Activated gamma-delta T cell treated with anti-CD3 and anti-CD28 coated beads, Interleukin-2, amount 50 U/mL, for 16 hours (primary cell): ENCODE measurements around the gene IL1RN.

Experiments
- DNase-seq: peaks from one replicate; pipeline ENCODE4 v3.0.0-alpha.2; 2020; ENCODE audit warnings: low read depth

IL1RN gene

DNA sequence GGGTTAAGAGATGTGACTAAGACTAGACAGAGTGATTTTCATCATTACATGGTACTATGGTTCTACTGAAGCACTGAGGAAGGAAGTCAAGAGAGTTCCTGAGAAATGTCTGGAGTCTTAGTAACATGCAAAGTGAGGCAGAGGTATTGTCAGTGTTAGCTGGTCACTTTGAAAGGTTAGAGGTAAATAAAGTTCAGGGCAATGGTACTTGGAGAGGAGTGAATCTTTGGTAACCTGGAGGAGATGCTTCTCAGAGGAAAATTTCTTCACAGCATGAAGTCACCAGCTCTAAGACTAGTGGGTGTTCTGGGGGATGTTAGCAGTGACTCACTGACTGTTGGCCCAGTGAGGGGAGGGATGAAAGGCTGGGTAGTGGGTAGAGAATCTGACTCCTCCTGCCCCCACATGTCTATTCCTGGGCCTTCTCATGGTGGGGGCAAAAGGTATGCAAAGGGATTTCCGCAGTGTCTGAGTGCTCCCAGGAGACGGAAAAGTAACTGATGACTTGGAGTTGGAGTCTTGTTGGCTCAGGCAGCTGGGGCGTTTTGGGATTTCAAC is 23.3 kb upstream of the IL1RN start:
- no peak for DNase-seq

DNA sequence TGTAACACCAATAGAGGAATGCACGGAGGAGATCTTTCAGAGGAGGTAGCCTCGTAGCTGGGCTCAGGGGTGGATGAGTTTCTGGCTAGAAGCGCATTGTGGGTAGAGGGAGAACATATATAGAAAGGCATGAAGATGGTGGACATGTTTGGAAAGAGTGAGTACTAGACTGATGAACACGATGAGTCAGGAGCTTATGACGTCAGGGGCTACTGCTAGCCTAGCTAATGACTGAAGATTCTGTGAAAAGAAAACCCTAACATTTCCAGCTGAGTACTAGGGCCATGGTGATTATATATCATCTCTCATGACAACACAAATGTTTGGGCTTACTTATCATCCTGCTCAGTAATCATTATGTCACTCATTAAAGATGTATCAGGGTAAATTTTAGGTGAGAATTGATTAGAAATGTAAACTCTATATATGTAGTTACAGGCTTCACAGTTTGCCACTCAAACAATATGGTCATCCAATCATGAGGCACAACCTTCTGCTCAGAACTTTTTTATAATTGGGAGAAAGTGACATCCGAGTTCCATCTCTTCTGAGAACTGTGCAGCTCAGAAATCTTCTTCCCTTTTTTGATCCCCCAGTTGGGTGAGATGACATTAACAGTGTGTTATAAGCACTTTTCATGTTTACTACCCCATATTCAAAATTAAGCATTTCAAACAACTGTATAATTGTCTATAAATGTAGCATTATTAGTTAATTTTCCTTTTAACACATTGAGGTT is 22.2 kb upstream of the IL1RN start:
- no peak for DNase-seq

DNA sequence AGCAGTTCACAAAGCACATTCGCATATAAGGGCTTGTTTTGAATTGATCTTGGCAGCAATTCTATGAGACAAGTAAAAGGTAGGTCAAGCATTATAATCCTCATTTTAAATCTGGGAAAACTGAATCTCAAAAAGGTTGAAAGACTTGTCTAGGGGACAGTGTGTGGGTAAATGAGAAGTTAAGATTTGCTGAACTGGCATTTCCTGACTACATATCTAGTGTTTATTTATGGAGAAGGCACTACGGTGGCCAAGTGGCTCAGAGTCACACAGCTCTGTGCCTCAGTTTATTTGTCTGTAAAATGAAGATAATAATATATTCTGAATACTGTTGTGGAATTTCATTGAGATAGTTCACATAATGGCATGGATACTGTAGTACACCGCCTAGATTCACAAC is 16.3 kb upstream of the IL1RN start:
- DNase-seq = no peak

DNA sequence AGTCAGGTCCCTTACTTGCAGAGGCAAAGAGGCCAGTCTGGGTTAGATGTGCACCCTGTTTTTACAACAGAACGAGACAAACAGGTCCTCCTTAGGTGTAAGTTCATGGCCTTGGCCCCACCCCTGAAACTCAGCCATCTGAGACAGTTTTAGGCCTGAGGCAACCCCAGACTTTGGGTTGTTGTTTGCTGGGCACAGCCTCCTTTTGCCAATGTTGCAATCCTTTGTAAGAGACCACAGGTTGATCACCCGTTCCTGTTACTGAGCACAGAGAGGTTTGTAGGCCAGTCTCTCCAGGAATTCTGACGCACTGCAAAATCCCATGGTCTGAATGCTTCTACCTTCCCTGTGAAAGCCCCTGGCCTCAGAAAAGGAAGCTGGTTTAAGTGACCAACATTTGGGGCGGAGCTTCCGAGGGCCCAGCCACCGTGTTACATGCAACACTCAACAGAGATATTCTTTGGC is 15.5 kb upstream of the IL1RN start:
- no peak for DNase-seq

DNA sequence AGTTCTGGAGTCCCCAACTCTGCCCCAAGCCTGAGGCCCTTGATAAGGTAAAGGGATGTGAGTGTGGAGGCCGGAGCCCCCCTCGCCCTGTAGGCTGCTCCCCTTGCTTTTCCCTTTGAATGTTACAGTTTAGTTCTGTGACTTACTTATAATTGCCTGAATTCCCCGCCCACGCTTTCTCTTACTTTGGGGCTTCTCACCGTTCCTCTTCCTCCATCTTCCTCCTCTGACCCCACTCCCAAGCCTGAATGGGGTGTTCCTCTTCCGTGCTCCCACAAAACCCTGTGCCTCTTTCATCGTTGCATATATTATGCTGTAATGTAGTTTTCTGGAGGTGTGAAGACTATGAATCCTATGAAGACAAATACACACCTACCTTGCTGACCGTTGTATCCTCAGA is 15.0 kb upstream of the IL1RN start:
- DNase-seq = no peak

DNA sequence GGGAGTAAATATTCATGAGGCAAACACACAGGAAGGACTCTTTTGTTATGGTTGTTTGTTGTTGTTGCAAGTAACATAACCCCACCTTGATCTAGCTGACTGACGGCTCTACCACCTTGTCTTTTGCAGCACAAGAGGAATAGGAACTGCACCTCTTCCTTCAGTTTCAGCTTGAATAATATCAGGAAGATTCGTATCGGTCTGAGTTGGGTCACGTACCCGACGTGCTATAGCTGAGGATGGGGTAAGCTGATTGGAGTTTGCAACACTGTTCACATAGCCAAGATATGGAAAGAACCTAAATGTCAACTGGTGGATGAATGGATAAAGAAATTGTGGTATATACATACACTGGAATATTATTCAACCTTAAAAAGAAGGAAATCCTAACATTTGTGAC is 14.5 kb upstream of the IL1RN start:
- no peak for DNase-seq

DNA sequence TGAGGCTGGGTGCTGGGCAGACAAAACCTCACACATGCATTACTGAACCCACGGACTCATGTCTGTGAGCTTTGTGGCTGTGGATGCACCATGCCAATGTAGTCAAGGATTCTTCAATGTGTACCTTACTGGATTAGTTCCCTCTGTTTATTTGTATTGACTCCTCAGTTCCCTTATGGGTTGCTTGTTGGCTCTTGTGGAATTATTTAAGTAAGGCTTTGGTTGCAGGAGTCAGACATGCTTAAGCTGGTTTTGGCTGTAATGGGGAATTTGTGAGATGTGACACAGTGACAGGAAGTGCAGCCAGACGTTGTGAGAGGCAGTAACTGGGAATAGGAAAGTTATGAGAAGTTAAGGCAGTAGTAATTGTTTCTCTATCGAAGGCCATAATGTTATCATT is 13.6 kb upstream of the IL1RN start:
- no peak for DNase-seq

DNA sequence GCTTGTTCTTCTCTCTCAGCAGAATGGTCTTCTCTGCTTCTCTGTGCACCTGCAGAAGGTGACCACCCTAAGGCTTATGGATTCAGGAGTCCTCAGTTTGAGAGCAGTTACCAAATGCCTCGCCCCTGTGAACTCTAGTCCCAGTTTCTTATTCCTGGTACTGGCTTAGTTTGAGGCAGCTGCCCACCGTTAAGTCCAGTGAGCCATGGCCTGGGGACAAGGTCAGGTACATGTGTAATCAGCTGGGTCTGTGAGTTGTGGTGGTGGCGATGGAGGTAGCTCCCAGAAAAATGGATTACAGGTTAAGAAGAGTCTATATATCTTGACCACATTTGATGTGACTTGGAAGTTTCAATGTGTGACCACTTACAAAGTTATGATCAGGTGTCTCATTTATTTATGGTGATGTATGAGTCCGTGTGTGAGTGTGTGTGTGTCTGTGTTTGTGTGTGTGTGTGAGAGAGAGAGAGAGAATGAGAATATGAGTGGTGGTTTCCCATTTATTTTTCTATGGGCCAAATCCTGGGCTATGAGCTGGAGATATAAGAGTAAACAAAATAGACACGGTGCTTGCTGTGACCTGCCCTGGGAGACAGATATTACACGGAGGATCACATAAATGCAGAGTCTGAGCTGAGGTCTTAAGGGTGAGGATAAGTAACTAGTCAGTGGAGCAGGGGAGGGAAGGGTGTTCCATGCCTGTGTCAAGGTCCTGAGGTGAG is 13.0 kb upstream of the IL1RN start:
- no peak for DNase-seq

DNA sequence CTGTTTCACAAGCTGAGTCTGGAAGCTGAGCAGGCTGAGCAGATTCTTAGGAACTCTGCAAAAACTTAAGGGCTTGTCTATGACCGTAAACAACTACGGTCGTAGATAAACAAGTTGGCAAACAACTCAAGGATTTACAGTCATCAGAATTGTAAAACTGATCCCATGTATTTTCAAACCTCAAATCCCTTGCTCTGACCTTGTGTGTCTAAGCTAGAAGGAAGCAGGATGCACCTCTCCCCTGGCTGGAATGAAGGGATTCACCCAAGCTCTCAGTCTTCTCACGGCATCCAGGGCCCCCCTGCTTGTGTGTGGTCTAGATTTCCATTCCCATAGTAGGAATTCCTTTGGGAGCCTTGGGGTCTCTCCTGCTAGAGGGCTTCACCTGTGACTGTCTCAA is 12.4 kb upstream of the IL1RN start:
- DNase-seq = no peak

DNA sequence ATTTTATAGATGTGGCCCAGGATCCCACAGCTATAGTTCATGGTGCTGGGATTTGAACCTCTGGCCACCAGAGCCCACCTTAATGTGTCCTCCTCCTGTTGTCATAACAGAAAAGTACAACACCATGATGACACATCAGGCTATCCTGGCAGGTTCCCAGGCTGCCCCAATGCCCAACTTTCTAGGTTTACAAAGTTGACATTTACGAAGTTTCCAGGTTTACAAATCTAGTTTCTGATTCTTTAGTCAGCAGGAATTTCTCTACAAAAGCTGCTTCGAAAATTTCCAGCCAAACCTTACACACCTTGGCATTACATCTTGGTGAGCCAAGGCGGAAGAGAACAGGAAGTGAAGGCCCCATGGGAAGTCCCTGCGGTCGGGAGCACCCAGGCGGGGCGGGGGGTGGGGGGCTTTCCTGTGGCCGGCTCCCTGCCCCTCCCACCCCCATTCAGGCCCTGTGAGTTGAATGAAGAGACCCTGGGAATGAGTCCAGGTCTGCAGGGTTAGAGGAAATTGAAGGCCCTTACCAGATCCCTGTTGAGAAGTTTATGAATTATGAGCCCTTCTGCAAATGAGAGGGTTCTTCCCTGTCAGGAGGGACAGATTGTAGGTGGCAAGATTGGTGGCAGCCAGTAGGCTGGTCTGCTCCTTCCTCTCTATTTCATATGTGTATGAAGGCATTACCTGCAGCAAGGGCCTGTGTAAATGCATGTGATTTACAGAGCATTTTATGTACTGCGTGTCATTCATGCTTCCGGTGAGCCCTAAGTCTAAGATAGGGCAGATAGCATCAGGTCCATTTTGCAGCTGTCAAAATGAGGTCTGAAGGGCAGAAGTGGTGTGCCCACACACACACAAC is 11.1 kb upstream of the IL1RN start:
- DNase-seq = no peak

DNA sequence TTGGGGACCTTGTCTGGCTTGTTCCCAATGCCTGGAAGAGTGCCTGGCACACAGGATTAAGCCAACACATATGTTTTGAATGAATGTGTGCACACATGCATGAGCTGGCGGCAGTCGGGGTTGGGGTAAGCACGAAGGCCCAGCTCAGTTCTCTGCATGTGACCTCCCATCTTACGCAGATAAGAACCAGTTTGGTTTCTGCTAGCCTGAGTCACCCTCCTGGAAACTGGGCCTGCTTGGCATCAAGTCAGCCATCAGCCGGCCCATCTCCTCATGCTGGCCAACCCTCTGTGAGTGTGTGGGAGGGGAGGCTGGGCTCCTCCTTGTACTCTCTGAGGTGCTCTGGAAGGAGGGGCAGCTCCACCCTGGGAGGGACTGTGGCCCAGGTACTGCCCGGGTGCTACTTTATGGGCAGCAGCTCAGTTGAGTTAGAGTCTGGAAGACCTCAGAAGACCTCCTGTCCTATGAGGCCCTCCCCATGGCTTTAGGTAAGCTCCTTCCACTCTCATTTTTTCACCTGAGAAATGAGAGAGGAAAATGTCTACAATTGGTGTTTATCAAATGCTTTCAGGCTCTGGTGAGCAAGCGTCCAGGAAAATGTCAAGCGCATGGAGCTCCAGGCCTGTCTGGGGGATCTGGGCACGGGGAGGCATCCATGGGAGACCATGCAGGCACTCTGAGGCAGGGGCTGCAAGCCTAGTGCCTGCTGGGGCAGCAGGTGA is 9.7 kb upstream of the IL1RN start:
- no peak for DNase-seq

DNA sequence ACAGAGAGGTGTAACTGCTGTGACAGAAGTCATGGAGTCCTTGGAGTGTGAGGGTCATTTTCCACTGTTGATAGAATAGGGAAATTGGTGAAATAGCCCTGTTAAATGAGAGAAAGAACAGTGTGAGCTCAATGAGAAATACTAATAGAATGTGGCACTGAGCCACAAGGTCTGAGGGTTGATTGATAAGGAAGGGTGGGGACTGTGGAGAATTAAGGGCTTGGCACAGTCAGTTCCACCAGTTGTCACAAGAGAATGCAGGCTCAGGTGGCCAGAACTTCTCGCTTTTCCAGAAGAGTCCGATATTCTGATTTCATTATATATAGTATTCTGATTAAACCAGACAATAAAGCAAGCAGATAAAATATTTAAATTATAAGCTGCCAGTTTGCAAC is 9.1 kb upstream of the IL1RN start:
- no peak for DNase-seq

DNA sequence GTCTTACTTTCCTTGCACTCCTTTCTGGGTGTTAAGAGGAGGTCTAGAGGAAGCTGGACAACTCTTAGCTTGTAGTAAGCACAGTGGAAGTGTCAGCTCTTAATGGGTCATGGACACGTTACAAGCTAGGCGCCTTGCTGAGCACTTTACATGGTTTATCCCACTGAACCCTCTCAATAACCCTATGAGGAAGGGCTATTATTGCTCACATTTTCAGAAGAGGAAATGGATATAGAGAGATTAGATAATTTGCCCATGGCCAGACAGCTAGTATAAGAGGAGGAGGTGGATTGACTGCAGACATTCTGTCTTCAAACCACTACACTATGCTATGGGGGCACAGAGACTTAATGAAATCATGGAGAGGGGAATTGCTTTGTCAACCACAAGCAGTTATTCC is 8.3 kb upstream of the IL1RN start:
- no peak for DNase-seq

DNA sequence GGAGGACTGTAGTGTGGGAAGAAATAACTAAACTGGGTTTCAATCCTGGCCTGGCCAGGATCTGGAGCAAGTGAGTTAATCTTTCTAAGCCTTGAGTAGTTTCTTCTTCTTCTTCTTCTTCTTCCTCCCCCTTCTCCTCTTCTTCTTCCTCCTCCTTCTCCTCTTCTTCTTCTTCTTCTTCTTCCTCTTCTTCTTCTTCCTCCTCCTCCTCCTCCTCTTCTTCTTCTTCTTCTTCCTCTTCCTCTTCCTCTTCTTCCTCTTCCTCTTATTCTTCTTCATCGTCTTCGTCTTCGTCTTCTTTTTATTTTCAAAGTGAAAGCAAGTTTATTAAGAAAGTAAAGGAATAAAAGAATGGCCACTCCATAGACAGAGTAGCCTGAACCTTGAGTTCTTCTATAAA is 6.5 kb upstream of the IL1RN start:
- no peak for DNase-seq

DNA sequence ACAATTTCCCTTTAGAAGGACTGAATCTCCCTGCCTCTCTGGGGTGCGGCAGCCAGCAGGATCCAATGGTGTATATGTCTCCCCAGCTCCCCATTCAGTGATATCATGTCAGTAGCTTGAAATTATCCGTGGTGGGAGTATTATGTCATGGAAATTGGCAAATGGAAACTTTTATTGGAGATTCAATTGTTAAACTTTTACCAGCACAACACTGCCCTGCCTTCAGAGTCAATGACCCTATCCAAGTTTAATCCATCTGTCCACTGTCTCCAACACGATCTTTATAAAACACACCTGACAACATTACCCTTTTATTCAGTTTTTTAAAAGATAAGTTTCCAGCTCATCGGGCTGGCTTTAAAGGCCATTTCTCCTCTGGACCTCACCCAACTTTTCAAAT is 5.0 kb upstream of the IL1RN start:
- DNase-seq = no peak

DNA sequence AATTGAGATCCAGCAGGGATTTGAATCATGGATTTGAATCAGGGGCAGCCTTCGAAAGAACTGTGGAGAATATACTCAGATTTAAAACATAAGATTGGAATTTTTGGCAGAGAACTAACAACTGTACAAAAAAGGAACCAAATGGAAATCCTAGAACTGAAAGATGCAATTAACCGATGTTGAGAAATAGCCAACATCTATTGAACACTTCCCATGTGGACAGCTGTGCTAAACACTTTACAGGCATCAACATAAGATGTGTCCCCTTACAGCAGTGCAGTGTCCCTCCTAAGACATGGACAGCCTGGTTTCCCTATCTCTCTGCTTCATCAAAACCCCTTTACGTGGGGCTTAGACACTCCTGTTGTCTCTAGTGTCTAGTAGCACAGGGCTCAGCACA is 3.7 kb upstream of the IL1RN start:
- DNase-seq = no peak

DNA sequence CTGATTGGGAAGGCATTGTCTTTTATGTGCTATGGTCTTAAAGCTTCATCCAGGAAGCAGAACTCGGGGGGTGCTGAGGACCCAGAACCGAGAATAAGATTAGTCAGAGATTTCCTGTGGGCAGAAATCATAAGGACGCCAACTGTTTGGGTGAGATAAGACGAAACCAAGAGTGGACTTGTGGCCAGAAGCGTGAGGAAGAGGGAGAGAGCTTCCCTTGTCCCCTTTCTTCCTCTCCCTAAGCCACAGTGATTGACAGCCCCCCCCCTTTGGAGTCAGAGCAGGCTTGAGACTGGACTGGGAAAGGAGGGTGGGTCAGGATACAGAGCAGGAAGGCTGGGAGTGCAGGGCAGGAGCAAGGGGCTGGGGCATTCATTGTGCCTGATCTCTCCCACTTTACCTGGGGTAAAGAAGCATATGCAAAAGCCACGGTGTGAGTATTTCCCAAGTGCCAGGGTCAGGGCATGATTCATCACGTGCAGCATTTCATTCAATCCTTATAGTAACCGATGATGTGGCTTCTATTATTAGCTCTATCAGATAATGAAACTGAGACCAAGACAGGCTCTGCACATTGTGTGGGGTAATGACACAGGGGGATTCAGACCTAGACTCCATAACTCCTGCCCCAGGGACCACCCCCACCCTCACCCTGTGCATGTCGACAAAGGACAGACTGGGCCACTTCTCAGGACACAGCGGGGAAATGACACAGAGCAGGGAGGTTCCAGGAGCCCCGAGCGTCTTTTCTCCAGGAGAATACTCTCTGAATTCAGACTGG is 3.0 kb upstream of the IL1RN start:
- DNase-seq = no peak

DNA sequence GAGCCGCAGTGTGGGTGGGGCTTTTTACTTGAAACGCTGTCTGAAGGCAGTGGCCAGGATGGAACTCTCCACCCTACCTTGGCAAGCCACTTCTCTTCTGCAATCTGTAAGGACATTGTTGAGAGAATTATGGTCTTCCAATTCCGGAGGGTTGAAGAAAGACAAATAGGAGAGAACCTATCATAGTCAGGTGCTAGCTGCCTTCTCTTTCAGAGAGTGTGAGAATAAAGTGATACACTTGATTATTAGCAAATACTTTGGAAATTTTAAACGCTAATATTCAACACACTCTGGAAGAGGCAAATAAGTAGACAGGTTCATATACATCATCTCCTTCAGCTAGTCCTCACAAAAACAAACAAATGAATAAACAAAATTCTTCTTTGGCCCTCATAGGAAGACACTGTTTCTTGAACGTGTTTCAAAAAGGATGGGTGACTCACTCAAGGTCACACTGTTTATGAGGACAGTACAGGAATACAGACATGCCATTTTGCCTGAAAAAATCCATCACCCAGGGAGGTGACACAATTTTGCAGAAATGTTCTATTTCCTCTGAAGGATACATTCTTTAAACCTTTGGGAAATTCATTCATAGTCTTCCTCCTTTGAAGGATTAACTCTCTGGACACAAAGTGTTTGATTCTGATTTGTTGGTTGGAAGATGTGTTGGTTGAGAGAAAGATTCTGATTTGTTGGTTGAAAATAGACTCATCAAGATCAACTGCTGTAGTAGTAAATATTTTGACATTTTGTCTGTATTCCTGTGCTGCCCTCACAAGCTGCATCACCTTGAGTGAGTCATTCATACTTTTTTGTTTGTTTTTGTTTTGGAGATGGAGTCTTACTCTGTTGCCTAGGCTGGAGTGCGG is 2.2 kb upstream of the IL1RN start:
- no peak for DNase-seq

DNA sequence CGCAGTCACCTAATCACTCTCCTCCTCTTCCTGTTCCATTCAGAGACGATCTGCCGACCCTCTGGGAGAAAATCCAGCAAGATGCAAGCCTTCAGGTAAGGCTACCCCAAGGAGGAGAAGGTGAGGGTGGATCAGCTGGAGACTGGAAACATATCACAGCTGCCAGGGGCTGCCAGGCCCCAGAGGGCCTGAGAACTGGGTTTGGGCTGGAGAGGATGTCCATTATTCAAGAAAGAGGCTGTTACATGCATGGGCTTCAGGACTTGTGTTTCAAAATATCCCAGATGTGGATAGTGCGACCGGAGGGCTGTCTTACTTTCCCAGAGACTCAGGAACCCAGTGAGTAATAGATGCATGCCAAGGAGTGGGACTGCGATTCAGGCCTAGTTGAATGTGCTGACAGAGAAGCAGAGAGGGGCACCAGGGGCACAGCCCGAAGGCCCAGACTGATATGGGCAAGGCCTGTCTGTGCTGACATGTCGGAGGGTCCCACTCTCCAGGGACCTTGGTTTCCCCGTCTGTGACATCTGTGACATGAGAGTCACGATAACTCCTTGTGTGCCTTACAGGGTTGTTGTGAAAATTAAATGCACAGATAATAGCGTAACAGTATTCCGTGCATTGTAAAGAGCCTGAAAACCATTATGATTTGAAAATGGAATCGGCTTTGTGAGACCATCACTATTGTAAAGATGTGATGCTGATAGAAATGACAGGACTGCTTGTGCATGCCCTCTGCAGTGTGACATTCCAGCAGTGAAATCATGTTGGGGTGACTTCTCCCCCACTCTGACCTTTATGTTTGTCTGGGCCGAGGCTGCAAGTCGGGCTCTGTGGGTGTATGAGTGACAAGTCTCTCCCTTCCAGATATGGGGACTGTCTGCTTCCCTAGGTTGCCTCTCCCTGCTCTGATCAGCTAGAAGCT is 510 bp downstream of the IL1RN start:
- no peak for DNase-seq
